ENCODE measurements around the gene PLEKHG4B. TPM values are rescaled to one million over a fixed set of nuclear protein-coding genes. Genes with fewer than 3 reads are reported as not detected.
"Not testable (repeated sequence)": the region's sequence is repeated elsewhere in the genome, so short reads cannot be mapped to it uniquely, and the experiment has no call there.

The PLEKHG4B gene
- total and polyA plus RNA-seq, 4 donors, result 0.05 to 0.21 TPM; not detected in 2

GRCh38 chr5:53381-54174, 38.4 kb upstream of the PLEKHG4B start:
- intact Hi-C loops (cut with DNase I), result no loop called here

GRCh38 chr5:54175-54730, 37.7 kb upstream of the PLEKHG4B start:
- peaks cover 1% of the 10 kb centered on the region for H3K9me3 ChIP-seq (ENCODE audit: control insufficient read depth, low read length)
- WGBS, 2 donors, result 15 to 19% methylated on average over 20 of the region's 20 CpGs
- H3K36me3 ChIP-seq (ENCODE audit: control insufficient read depth in 1 of 2, insufficient read depth in 2 of 2, low read length in 1 of 2), result no peaks in the 10 kb centered on the region
- peak overlapping the region in 1 of 2 donors; percentile 40 for H3K4me3 ChIP-seq (ENCODE audit: low read length in 2 of 2)
- no peak overlapping the region for H3K27ac ChIP-seq (ENCODE audit: low read depth in 1 of 2, low read length in 2 of 2)
- H3K4me1 ChIP-seq (ENCODE audit: control insufficient read depth in 1 of 2, insufficient read depth in 2 of 2, low read length in 2 of 2), result no peaks in the 10 kb centered on the region
- DNase-seq (no peak), ATAC-seq (ENCODE audit: low FRiP score) (no peak)
- H3K27me3 ChIP-seq (ENCODE audit: control insufficient read depth in 1 of 2, insufficient read depth in 2 of 2, low read length in 1 of 2), result no peaks in the 10 kb centered on the region
- intact Hi-C loops (cut with DNase I), result no loop called here

More at GRCh38 chr5:53381-54174, 38.4 kb upstream of the PLEKHG4B start:
- H3K36me3 ChIP-seq (ENCODE audit: control insufficient read depth in 1 of 2, insufficient read depth in 2 of 2, low read length in 1 of 2), result no peaks in the 10 kb centered on the region
- DNase-seq (peak in 1 of 2 donors; percentile 79), ATAC-seq (ENCODE audit: low FRiP score) (no peak)
- no peaks in the 10 kb centered on the region for H3K4me1 ChIP-seq (ENCODE audit: control insufficient read depth in 1 of 2, insufficient read depth in 2 of 2, low read length in 2 of 2)
- no peak overlapping the region for H3K27ac ChIP-seq (ENCODE audit: low read depth in 1 of 2, low read length in 2 of 2)
- H3K9me3 ChIP-seq (ENCODE audit: control insufficient read depth, low read length), result peaks cover 1% of the 10 kb centered on the region
- peak overlapping the region; percentile 21 to 40 for H3K4me3 ChIP-seq (ENCODE audit: low read length in 2 of 2)
- H3K27me3 ChIP-seq (ENCODE audit: control insufficient read depth in 1 of 2, insufficient read depth in 2 of 2, low read length in 1 of 2), result no peaks in the 10 kb centered on the region
- 0 to 1% methylated on average over 54 to 84 of the region's 84 CpGs for WGBS, 2 donors

- no peak for ATAC-seq (ENCODE audit: low FRiP score)
- DNase-seq, result no peak
- Histone ChIP-seq H3K27me3 (ENCODE audit: control insufficient read depth in 1 of 2, insufficient read depth in 2 of 2, low read length in 1 of 2) (no peaks in the 10 kb centered on the region), H3K4me3 (ENCODE audit: low read length in 2 of 2) (no peak overlapping the region), H3K9me3 (ENCODE audit: control insufficient read depth, low read length) (peaks cover 1% of the 10 kb centered on the region), H3K27ac (ENCODE audit: low read depth in 1 of 2, low read length in 2 of 2) (no peak overlapping the region), H3K36me3 (ENCODE audit: control insufficient read depth in 1 of 2, insufficient read depth in 2 of 2, low read length in 1 of 2) (no peaks in the 10 kb centered on the region), H3K4me1 (ENCODE audit: control insufficient read depth in 1 of 2, insufficient read depth in 2 of 2, low read length in 2 of 2) (no peaks in the 10 kb centered on the region)
- WGBS, 2 donors, result 79 to 83% methylated on average over 28 of the region's 28 CpGs
- intact Hi-C loops (cut with DNase I), result no loop called here
Observed at GRCh38 chr5:54876-55569, 36.9 kb upstream of the PLEKHG4B start.

- no peaks in the 10 kb centered on the region for H3K4me1 ChIP-seq (ENCODE audit: control insufficient read depth in 1 of 2, insufficient read depth in 2 of 2, low read length in 2 of 2)
- 72 to 75% methylated on average over 9 of the region's 9 CpGs for WGBS, 2 donors
- H3K27me3 ChIP-seq (ENCODE audit: control insufficient read depth in 1 of 2, insufficient read depth in 2 of 2, low read length in 1 of 2), result no peaks in the 10 kb centered on the region
- ATAC-seq (ENCODE audit: low FRiP score) (no peak), DNase-seq (no peak)
- no peak overlapping the region for H3K27ac ChIP-seq (ENCODE audit: low read depth in 1 of 2, low read length in 2 of 2)
- H3K36me3 ChIP-seq (ENCODE audit: control insufficient read depth in 1 of 2, insufficient read depth in 2 of 2, low read length in 1 of 2), result no peaks in the 10 kb centered on the region
- H3K4me3 ChIP-seq (ENCODE audit: low read length in 2 of 2), result no peak overlapping the region
- no peaks in the 10 kb centered on the region for H3K9me3 ChIP-seq (ENCODE audit: control insufficient read depth, low read length)
- intact Hi-C loops (cut with DNase I), result no loop called here
Observed at GRCh38 chr5:56561-57290, 35.2 kb upstream of the PLEKHG4B start.

GRCh38 chr5:60250-60649, 31.7 kb upstream of the PLEKHG4B start:
- ATAC-seq (ENCODE audit: low FRiP score); H3K27me3 ChIP-seq (ENCODE audit: control insufficient read depth in 1 of 2, insufficient read depth in 2 of 2, low read length in 1 of 2); H3K4me3 ChIP-seq (ENCODE audit: low read length in 2 of 2); H3K27ac ChIP-seq (ENCODE audit: low read depth in 1 of 2, low read length in 2 of 2); H3K9me3 ChIP-seq (ENCODE audit: control insufficient read depth, low read length); H3K4me1 ChIP-seq (ENCODE audit: control insufficient read depth in 1 of 2, insufficient read depth in 2 of 2, low read length in 2 of 2); H3K36me3 ChIP-seq (ENCODE audit: control insufficient read depth in 1 of 2, insufficient read depth in 2 of 2, low read length in 1 of 2); DNase-seq; intact Hi-C loops (cut with DNase I): not testable (repeated sequence)
- 64 to 70% methylated on average over 1 of the region's 1 CpG for WGBS, 2 donors

GRCh38 chr5:70440-70839, 21.5 kb upstream of the PLEKHG4B start:
- ATAC-seq (ENCODE audit: low FRiP score), result no peak

GRCh38 chr5:72316-73180, 19.4 kb upstream of the PLEKHG4B start:
- H3K4me3 ChIP-seq (ENCODE audit: low read length in 2 of 2); H3K27ac ChIP-seq (ENCODE audit: low read depth in 1 of 2, low read length in 2 of 2); H3K9me3 ChIP-seq (ENCODE audit: control insufficient read depth, low read length); H3K36me3 ChIP-seq (ENCODE audit: control insufficient read depth in 1 of 2, insufficient read depth in 2 of 2, low read length in 1 of 2); H3K27me3 ChIP-seq (ENCODE audit: control insufficient read depth in 1 of 2, insufficient read depth in 2 of 2, low read length in 1 of 2); ATAC-seq (ENCODE audit: low FRiP score); H3K4me1 ChIP-seq (ENCODE audit: control insufficient read depth in 1 of 2, insufficient read depth in 2 of 2, low read length in 2 of 2); intact Hi-C loops (cut with DNase I): not testable (repeated sequence)
- DNase-seq, result peak in 1 of 2 donors; percentile 67
- 90 to 91% methylated on average over 31 of the region's 31 CpGs for WGBS, 2 donors

More at GRCh38 chr5:70440-70839, 21.5 kb upstream of the PLEKHG4B start:
- Histone ChIP-seq H3K27ac (ENCODE audit: low read depth in 1 of 2, low read length in 2 of 2) (no peak overlapping the region), H3K4me1 (ENCODE audit: control insufficient read depth in 1 of 2, insufficient read depth in 2 of 2, low read length in 2 of 2) (no peaks in the 10 kb centered on the region), H3K27me3 (ENCODE audit: control insufficient read depth in 1 of 2, insufficient read depth in 2 of 2, low read length in 1 of 2) (no peaks in the 10 kb centered on the region), H3K9me3 (ENCODE audit: control insufficient read depth, low read length) (peaks cover 2% of the 10 kb centered on the region), H3K4me3 (ENCODE audit: low read length in 2 of 2) (no peak overlapping the region), H3K36me3 (ENCODE audit: control insufficient read depth in 1 of 2, insufficient read depth in 2 of 2, low read length in 1 of 2) (no peaks in the 10 kb centered on the region)
- DNase-seq, result no peak
- WGBS, 2 donors, result 64 to 68% methylated on average over 1 of the region's 1 CpG
- intact Hi-C loops (cut with DNase I), result no loop called here

GRCh38 chr5:73181-73447, 18.9 kb upstream of the PLEKHG4B start:
- H3K4me3 ChIP-seq (ENCODE audit: low read length in 2 of 2); H3K27ac ChIP-seq (ENCODE audit: low read depth in 1 of 2, low read length in 2 of 2); intact Hi-C loops (cut with DNase I); H3K27me3 ChIP-seq (ENCODE audit: control insufficient read depth in 1 of 2, insufficient read depth in 2 of 2, low read length in 1 of 2); H3K4me1 ChIP-seq (ENCODE audit: control insufficient read depth in 1 of 2, insufficient read depth in 2 of 2, low read length in 2 of 2); DNase-seq; ATAC-seq (ENCODE audit: low FRiP score); H3K9me3 ChIP-seq (ENCODE audit: control insufficient read depth, low read length); H3K36me3 ChIP-seq (ENCODE audit: control insufficient read depth in 1 of 2, insufficient read depth in 2 of 2, low read length in 1 of 2): not testable (repeated sequence)
- WGBS, 2 donors, result 91 to 92% methylated on average over 5 to 9 of the region's 9 CpGs

Data from aorta (tissue), 5 donors.